GM23338 (cell line): ENCODE data around the gene FAM136A. TPM values are rescaled to one million over a fixed set of nuclear protein-coding genes. Genes with fewer than 3 reads are reported as not detected.

Source experiments
- ATAC-seq: fragments of 200-7000 bp; cut with Tn5 transposase; 3 replicates; pipeline ENCODE4 v1.9.1; 2020
- DNase-seq: peaks from one replicate; pipeline ENCODE4 v3.0.0-alpha.2; 2015; ENCODE audit warnings: low spot score
- H2AFZ ChIP-seq: fragments of 200-600 bp; sonication (generic); 2 replicates; pipeline ENCODE4 v1.8.0; 2016; ENCODE audit warnings: antibody characterized with exemption, mild to moderate bottlenecking, moderate library complexity
- H3F3A ChIP-seq: fragments of 200-600 bp; sonication (generic); replicated peaks from 2 replicates; pipeline ENCODE4 v1.8.0; 2017; ENCODE audit warnings: antibody characterized with exemption, mixed run types, low read depth
- H3K27ac ChIP-seq: fragments of 200-600 bp; sonication (generic); 2 replicates; pipeline ENCODE4 v1.6.1; 2016; ENCODE audit warnings: low read depth
- H3K27me3 ChIP-seq: fragments of 200-600 bp; sonication (generic); 2 replicates; pipeline ENCODE4 v1.8.0; 2016; ENCODE audit warnings: mild to moderate bottlenecking, mixed run types, moderate library complexity; ENCODE audit not compliant: insufficient read depth
- H3K36me3 ChIP-seq: fragments of 200-600 bp; sonication (generic); 2 replicates; pipeline ENCODE4 v1.8.0; 2016; ENCODE audit warnings: mild to moderate bottlenecking; ENCODE audit not compliant: insufficient read depth
- H3K4me1 ChIP-seq: fragments of 200-600 bp; sonication (generic); 2 replicates; pipeline ENCODE4 v1.8.0; 2016; ENCODE audit warnings: mild to moderate bottlenecking, moderate library complexity; ENCODE audit not compliant: insufficient read depth
- H3K4me2 ChIP-seq: fragments of 200-600 bp; sonication (generic); 2 replicates; pipeline ENCODE4 v1.7.1; 2017; ENCODE audit warnings: mixed run types
- H3K4me3 ChIP-seq: fragments of 200-600 bp; sonication (generic); 2 replicates; pipeline ENCODE4 v1.6.1; 2016; ENCODE audit warnings: mixed run types
- H3K79me2 ChIP-seq: fragments of 200-600 bp; sonication (generic); replicated peaks from 2 replicates; pipeline ENCODE4 v1.8.0; 2017; ENCODE audit warnings: mild to moderate bottlenecking; ENCODE audit not compliant: insufficient read depth
- H3K9me2 ChIP-seq: fragments of 200-600 bp; sonication (generic); 2 replicates; pipeline ENCODE4 v1.8.0; 2017; ENCODE audit not compliant: insufficient read depth
- H4K20me1 ChIP-seq: fragments of 200-600 bp; sonication (generic); replicated peaks from 2 replicates; pipeline ENCODE4 v1.8.0; 2017; ENCODE audit warnings: mild to moderate bottlenecking; ENCODE audit not compliant: insufficient read depth
- H3K27ac Mint-ChIP-seq: 2 replicates; pipeline ENCODE4 v1.8.0; 2020; ENCODE audit warnings: inconsistent platforms, mild to moderate bottlenecking, moderate library complexity, mixed read lengths
- H3K27me3 Mint-ChIP-seq: 3 replicates; pipeline ENCODE4 v1.8.0; 2022; ENCODE audit warnings: low read depth, mild to moderate bottlenecking, moderate library complexity, mixed read lengths, inconsistent platforms; ENCODE audit not compliant: insufficient read depth, poor library complexity
- H3K36me3 Mint-ChIP-seq: 3 replicates; pipeline ENCODE4 v1.8.0; 2021; ENCODE audit warnings: low read depth, mild to moderate bottlenecking, inconsistent platforms, moderate library complexity, mixed read lengths
- H3K4me1 Mint-ChIP-seq: 3 replicates; pipeline ENCODE4 v1.8.0; 2020; ENCODE audit warnings: mild to moderate bottlenecking, inconsistent platforms, mixed read lengths
- H3K4me3 Mint-ChIP-seq: 3 replicates; pipeline ENCODE4 v1.8.0; 2021; ENCODE audit warnings: moderate library complexity, mild to moderate bottlenecking, inconsistent platforms, mixed read lengths
- H3K9me3 Mint-ChIP-seq: 3 replicates; pipeline ENCODE4 v1.8.0; 2020; ENCODE audit warnings: moderate library complexity, mild to moderate bottlenecking, inconsistent platforms, mixed read lengths
- CREB1 ChIP-seq: fragments of 250-450 bp; sonication (Bioruptor Pico); IDR thresholded peaks from 2 replicates; pipeline ENCODE4 v1.5.0; 2020; ENCODE audit warnings: low read depth, mild to moderate bottlenecking, moderate library complexity
- EZH2 ChIP-seq: fragments of 200-600 bp; sonication (generic); IDR thresholded peaks from one replicate; pipeline ENCODE4 v1.8.0; 2017; ENCODE audit warnings: antibody characterized with exemption, mild to moderate bottlenecking, low read depth; ENCODE audit not compliant: unreplicated experiment
- EZH2phosphoT487 ChIP-seq: fragments of 200-600 bp; sonication (generic); IDR thresholded peaks from one replicate; pipeline ENCODE4 v1.8.1; 2018; ENCODE audit warnings: antibody characterized with exemption; ENCODE audit not compliant: unreplicated experiment
- NANOG ChIP-seq: IDR thresholded peaks from 2 replicates; pipeline ENCODE4 v1.6.1; 2016; ENCODE audit warnings: antibody characterized with exemption, borderline replicate concordance
- ZNF114 ChIP-seq: fragments of 250-450 bp; sonication (Bioruptor Pico); IDR thresholded peaks from 2 replicates; pipeline ENCODE4 v1.5.0; 2020; ENCODE audit warnings: mild to moderate bottlenecking, moderate library complexity
- ZNF331 ChIP-seq: fragments of 250-450 bp; sonication (Bioruptor Pico); IDR thresholded peaks from 2 replicates; pipeline ENCODE4 v1.5.0; 2020; ENCODE audit warnings: low read depth, mild to moderate bottlenecking, moderate library complexity
- polyA plus RNA-seq: library from polyadenylated mRNA; unstranded; fragments of >200 nt; fragmentation: Nextera tagmentation; extraction: Ambion mirVana; gene quantifications from 2 replicates; pipeline ENCODE4 v1.2.1, GENCODE V29; 2016
- total RNA-seq: library from RNA; depleted of rRNA; stranded (reverse); fragments of >200 nt; shearing (Covaris generic); gene quantifications from 2 replicates; pipeline ENCODE4 v1.2.3, GENCODE V29; 2014
- TF ChIP-seq, protein P1 (sequence below): fragments of 250-450 bp; sonication (Bioruptor Pico); IDR thresholded peaks from 2 replicates; pipeline ENCODE4 v1.5.0; 2020; ENCODE audit warnings: mild to moderate bottlenecking, moderate library complexity
- TF ChIP-seq, protein P2 (sequence below): IDR thresholded peaks from 2 replicates; pipeline ENCODE4 v1.6.1; 2016; ENCODE audit warnings: antibody characterized with exemption

The FAM136A gene
- total and polyA plus RNA-seq, 2 experiments from 2014 or later = 115 to 150 TPM

DNA sequence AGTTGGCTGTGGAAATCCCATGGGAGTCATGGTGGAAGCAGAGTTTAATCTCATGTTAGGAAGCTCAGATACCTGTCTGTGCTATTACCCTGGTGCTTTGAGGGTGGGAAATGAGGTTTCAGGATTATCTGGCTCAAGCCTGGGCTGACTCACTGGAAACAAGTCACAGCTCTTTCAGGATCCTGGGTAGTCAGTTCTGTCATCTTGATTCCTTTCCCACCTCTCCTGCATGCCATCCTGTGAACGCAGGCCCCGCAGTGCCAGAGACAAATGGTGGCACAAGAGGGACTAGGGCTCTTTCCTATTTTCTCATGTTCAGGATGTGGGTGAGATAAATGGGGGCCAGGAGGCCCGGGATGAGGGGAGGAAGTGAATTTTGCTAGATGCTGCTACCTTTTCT, 3.7 kb upstream of the FAM136A start (continued):
- TF ChIP-seq, protein P1, sequence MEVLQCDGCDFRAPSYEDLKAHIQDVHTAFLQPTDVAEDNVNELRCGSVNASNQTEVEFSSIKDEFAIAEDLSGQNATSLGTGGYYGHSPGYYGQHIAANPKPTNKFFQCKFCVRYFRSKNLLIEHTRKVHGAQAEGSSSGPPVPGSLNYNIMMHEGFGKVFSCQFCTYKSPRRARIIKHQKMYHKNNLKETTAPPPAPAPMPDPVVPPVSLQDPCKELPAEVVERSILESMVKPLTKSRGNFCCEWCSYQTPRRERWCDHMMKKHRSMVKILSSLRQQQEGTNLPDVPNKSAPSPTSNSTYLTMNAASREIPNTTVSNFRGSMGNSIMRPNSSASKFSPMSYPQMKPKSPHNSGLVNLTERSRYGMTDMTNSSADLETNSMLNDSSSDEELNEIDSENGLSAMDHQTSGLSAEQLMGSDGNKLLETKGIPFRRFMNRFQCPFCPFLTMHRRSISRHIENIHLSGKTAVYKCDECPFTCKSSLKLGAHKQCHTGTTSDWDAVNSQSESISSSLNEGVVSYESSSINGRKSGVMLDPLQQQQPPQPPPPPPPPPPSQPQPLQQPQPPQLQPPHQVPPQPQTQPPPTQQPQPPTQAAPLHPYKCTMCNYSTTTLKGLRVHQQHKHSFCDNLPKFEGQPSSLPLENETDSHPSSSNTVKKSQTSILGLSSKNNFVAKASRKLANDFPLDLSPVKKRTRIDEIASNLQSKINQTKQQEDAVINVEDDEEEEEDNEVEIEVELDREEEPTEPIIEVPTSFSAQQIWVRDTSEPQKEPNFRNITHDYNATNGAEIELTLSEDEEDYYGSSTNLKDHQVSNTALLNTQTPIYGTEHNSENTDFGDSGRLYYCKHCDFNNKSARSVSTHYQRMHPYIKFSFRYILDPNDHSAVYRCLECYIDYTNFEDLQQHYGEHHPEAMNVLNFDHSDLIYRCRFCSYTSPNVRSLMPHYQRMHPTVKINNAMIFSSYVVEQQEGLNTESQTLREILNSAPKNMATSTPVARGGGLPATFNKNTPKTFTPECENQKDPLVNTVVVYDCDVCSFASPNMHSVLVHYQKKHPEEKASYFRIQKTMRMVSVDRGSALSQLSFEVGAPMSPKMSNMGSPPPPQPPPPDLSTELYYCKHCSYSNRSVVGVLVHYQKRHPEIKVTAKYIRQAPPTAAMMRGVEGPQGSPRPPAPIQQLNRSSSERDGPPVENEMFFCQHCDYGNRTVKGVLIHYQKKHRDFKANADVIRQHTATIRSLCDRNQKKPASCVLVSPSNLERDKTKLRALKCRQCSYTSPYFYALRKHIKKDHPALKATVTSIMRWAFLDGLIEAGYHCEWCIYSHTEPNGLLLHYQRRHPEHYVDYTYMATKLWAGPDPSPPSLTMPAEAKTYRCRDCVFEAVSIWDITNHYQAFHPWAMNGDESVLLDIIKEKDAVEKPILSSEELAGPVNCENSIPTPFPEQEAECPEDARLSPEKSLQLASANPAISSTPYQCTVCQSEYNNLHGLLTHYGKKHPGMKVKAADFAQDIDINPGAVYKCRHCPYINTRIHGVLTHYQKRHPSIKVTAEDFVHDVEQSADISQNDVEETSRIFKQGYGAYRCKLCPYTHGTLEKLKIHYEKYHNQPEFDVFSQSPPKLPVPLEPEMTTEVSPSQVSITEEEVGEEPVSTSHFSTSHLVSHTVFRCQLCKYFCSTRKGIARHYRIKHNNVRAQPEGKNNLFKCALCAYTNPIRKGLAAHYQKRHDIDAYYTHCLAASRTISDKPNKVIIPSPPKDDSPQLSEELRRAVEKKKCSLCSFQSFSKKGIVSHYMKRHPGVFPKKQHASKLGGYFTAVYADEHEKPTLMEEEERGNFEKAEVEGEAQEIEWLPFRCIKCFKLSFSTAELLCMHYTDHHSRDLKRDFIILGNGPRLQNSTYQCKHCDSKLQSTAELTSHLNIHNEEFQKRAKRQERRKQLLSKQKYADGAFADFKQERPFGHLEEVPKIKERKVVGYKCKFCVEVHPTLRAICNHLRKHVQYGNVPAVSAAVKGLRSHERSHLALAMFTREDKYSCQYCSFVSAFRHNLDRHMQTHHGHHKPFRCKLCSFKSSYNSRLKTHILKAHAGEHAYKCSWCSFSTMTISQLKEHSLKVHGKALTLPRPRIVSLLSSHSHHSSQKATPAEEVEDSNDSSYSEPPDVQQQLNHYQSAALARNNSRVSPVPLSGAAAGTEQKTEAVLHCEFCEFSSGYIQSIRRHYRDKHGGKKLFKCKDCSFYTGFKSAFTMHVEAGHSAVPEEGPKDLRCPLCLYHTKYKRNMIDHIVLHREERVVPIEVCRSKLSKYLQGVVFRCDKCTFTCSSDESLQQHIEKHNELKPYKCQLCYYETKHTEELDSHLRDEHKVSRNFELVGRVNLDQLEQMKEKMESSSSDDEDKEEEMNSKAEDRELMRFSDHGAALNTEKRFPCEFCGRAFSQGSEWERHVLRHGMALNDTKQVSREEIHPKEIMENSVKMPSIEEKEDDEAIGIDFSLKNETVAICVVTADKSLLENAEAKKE = no peak
- TF ChIP-seq EZH2 = no peak
- TF ChIP-seq, protein P2, sequence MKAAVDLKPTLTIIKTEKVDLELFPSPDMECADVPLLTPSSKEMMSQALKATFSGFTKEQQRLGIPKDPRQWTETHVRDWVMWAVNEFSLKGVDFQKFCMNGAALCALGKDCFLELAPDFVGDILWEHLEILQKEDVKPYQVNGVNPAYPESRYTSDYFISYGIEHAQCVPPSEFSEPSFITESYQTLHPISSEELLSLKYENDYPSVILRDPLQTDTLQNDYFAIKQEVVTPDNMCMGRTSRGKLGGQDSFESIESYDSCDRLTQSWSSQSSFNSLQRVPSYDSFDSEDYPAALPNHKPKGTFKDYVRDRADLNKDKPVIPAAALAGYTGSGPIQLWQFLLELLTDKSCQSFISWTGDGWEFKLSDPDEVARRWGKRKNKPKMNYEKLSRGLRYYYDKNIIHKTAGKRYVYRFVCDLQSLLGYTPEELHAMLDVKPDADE = no peak

DNA sequence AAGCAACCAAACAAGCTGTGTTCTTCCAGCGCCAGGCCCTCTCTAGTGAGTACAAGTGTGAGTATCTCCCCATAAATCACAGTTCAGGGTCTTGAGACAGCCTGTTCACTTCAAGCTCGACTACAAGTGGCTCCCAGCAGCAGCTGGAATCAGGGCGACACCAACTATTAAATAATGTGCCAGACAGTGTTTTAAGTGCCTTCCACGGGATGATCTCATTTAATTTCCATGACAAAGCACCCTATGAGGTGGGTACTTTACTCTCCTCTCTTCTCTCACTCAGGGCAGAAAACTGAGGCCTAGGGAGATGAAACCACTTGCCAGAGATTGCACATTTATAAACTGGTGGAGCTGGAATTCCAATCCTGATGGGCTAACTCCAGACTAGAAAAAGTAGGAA, 2.6 kb upstream of the FAM136A start:
- no peak for ATAC-seq
- DNase-seq = no peak
- no peak overlapping the region for H3K27ac ChIP-seq
- TF ChIP-seq ZNF114 = no peak
- TF ChIP-seq CREB1 (CRISPR knock-in tag) = no peak
- TF ChIP-seq NANOG = no peak
- TF ChIP-seq ZNF331 = no peak
- TF ChIP-seq, protein P1 = no peak
- no peak for TF ChIP-seq EZH2phosphoT487

More for the DNA sequence above, 2.6 kb upstream of the FAM136A start:
- Histone ChIP-seq H3K36me3 (peaks cover 7% of the 10 kb centered on the region), H2AFZ (peak overlapping the region; percentile 11; the same call in 1 of the 2 replicates), H3K4me2 (peak overlapping the region; percentile 38; the same call in 1 of the 2 replicates), H3K9me2 (no peaks in the 10 kb centered on the region), H3K79me2 (peaks cover 7% of the 10 kb centered on the region), H3F3A (peaks cover 13% of the 10 kb centered on the region; the same call in 1 of the 2 replicates), H3K27me3 (no peaks in the 10 kb centered on the region; the same call in 1 of the 2 replicates), H3K4me3 (no peak overlapping the region), H4K20me1 (no peaks in the 10 kb centered on the region; the same call in 1 of the 2 replicates), H3K4me1 (peaks cover 13% of the 10 kb centered on the region)
- Mint-ChIP-seq H3K36me3 (peaks cover 25% of the 10 kb centered on the region), H3K27ac (no peak overlapping the region), H3K4me1 (peaks cover 26% of the 10 kb centered on the region), H3K9me3 (peaks cover 17% of the 10 kb centered on the region), H3K27me3 (peaks cover 18% of the 10 kb centered on the region), H3K4me3 (peak overlapping the region; percentile 13; the same call in 1 of the 3 replicates)
